Measurements from ENCODE around the gene HNRNPK.

The HNRNPK gene

GRCh38 chr9:83977196-83977595 is 2.8 kb downstream of the HNRNPK start:
- no peak for DNase-seq (ENCODE audit: extremely low read depth, low read depth)
- no peak for TF ChIP-seq CTCF (IDR thresholded peaks at IDR 0.05; ENCODE audit: low read depth, low read length)

- DNase-seq (ENCODE audit: extremely low read depth, low read depth) = no peak
- TF ChIP-seq CTCF (IDR thresholded peaks at IDR 0.05; ENCODE audit: low read depth, low read length) = no peak
These were observed 3.6 kb downstream of the HNRNPK start for GRCh38 chr9:83976372-83976771.

- TF ChIP-seq CTCF (IDR thresholded peaks at IDR 0.05; ENCODE audit: low read depth, low read length) = no peak
- DNase-seq (ENCODE audit: extremely low read depth, low read depth) = no peak
These were observed 4.7 kb downstream of the HNRNPK start for GRCh38 chr9:83975300-83975699.

- DNase-seq (ENCODE audit: extremely low read depth, low read depth) = no peak
- no peak for TF ChIP-seq CTCF (IDR thresholded peaks at IDR 0.05; ENCODE audit: low read depth, low read length)
These were observed 7.7 kb downstream of the HNRNPK start for GRCh38 chr9:83972286-83972685.

GRCh38 chr9:83971485-83971884 is 8.5 kb downstream of the HNRNPK start:
- no peak for DNase-seq (ENCODE audit: extremely low read depth, low read depth)
- no peak for TF ChIP-seq CTCF (IDR thresholded peaks at IDR 0.05; ENCODE audit: low read depth, low read length)

GRCh38 chr9:83969602-83970001 is 10.4 kb downstream of the HNRNPK start:
- DNase-seq (ENCODE audit: extremely low read depth, low read depth) = no peak
- TF ChIP-seq CTCF (IDR thresholded peaks at IDR 0.05; ENCODE audit: low read depth, low read length) = no peak

- DNase-seq (ENCODE audit: extremely low read depth, low read depth) = no peak
- TF ChIP-seq CTCF (IDR thresholded peaks at IDR 0.05; ENCODE audit: low read depth, low read length) = no peak
These were observed 12.9 kb downstream of the HNRNPK start for GRCh38 chr9:83967073-83967472.
